Stimulated activated CD8-positive, alpha-beta memory T cell treated with anti-CD3 and anti-CD28 coated beads, Interleukin-4, amount 100 ng/mL, for 4 hours (primary cell): ENCODE measurements around the gene TSEN2.
"Not testable (repeated sequence)": the region's sequence is repeated elsewhere in the genome, so short reads cannot be mapped to it uniquely, and the experiment has no call there.

Experiments used
- DNase-seq, 2 donors: peaks; one replicate each; pipeline ENCODE4 v3.0.0-alpha.2; 2020; ENCODE audit warnings: low read depth in 2 of 2, low spot score in 1 of 2

The TSEN2 gene

GRCh38 chr3:12451960-12452359 lies 32.3 kb upstream of the TSEN2 start:
- no peak for DNase-seq

- no peak for DNase-seq
These were observed 31.6 kb upstream of the TSEN2 start for GRCh38 chr3:12452361-12453330.

- no peak for DNase-seq
These were observed 30.0 kb upstream of the TSEN2 start for GRCh38 chr3:12454076-12454815.

GRCh38 chr3:12454816-12455121 lies 29.5 kb upstream of the TSEN2 start:
- DNase-seq = no peak

- DNase-seq = no peak
These were observed 28.5 kb upstream of the TSEN2 start for GRCh38 chr3:12455740-12456139.

GRCh38 chr3:12456441-12456840 lies 27.8 kb upstream of the TSEN2 start:
- DNase-seq = no peak

- DNase-seq = not testable (repeated sequence)
These were observed 26.9 kb upstream of the TSEN2 start for GRCh38 chr3:12457380-12457779.

- no peak for DNase-seq
These were observed 25.4 kb upstream of the TSEN2 start for GRCh38 chr3:12458901-12459300.

GRCh38 chr3:12460127-12460526 lies 24.2 kb upstream of the TSEN2 start:
- DNase-seq = no peak

GRCh38 chr3:12461097-12461649 lies 23.1 kb upstream of the TSEN2 start:
- DNase-seq = no peak

- DNase-seq = no peak
These were observed 21.9 kb upstream of the TSEN2 start for GRCh38 chr3:12462159-12462947.

GRCh38 chr3:12463686-12464085 lies 20.6 kb upstream of the TSEN2 start:
- no peak for DNase-seq

- no peak for DNase-seq
These were observed 20.1 kb upstream of the TSEN2 start for GRCh38 chr3:12464181-12464580.

- DNase-seq = no peak
These were observed 19.0 kb upstream of the TSEN2 start for GRCh38 chr3:12465151-12465835.

- DNase-seq = no peak
These were observed 18.4 kb upstream of the TSEN2 start for GRCh38 chr3:12465836-12466225.

- DNase-seq = no peak
These were observed 16.5 kb upstream of the TSEN2 start for GRCh38 chr3:12467746-12468145.

- no peak for DNase-seq
These were observed 16.0 kb upstream of the TSEN2 start for GRCh38 chr3:12468276-12468675.

- DNase-seq = no peak
These were observed 15.5 kb upstream of the TSEN2 start for GRCh38 chr3:12468757-12469156.

- not testable (repeated sequence) for DNase-seq
These were observed 15.1 kb upstream of the TSEN2 start for GRCh38 chr3:12469222-12469621.

GRCh38 chr3:12470111-12470510 lies 14.2 kb upstream of the TSEN2 start:
- no peak for DNase-seq

- no peak for DNase-seq
These were observed 13.6 kb upstream of the TSEN2 start for GRCh38 chr3:12470680-12471079.
